Neural progenitor cell (in vitro differentiated cells): ENCODE data around the gene PIP4K2A. TPM values are rescaled to one million over a fixed set of nuclear protein-coding genes. Genes with fewer than 3 reads are reported as not detected.

Experiments
- DNase-seq: peaks from one replicate; pipeline ENCODE4 v3.0.0-alpha.2; 2016; ENCODE audit warnings: low spot score
- H2AFZ ChIP-seq: fragments of 200-600 bp; sonication (generic); replicated peaks from 2 replicates; pipeline ENCODE4 v1.6.1; 2016; ENCODE audit warnings: antibody characterized with exemption
- H3F3A ChIP-seq: fragments of 200-600 bp; sonication (generic); 2 replicates; pipeline ENCODE4 v1.6.1; 2016; ENCODE audit warnings: antibody characterized with exemption, low read depth
- H3K27ac ChIP-seq: fragments of 200-600 bp; sonication (generic); 2 replicates; pipeline ENCODE4 v1.5.1; 2016; ENCODE audit warnings: mild to moderate bottlenecking
- H3K27me3 ChIP-seq: fragments of 200-600 bp; sonication (generic); 2 replicates; pipeline ENCODE4 v1.6.1; 2016; ENCODE audit warnings: mild to moderate bottlenecking, moderate library complexity
- H3K36me3 ChIP-seq: fragments of 200-600 bp; sonication (generic); 2 replicates; pipeline ENCODE4 v1.5.1; 2016
- H3K4me1 ChIP-seq: fragments of 200-600 bp; sonication (generic); 2 replicates; pipeline ENCODE4 v1.6.1; 2016; ENCODE audit warnings: mixed run types
- H3K4me2 ChIP-seq: fragments of 200-600 bp; sonication (generic); 2 replicates; pipeline ENCODE4 v1.6.1; 2016
- H3K4me3 ChIP-seq: fragments of 200-600 bp; sonication (generic); 2 replicates; pipeline ENCODE4 v1.5.1; 2016
- H3K79me2 ChIP-seq: fragments of 200-600 bp; sonication (generic); 2 replicates; pipeline ENCODE4 v1.6.1; 2016; ENCODE audit warnings: low read depth
- H3K9ac ChIP-seq: fragments of 200-600 bp; sonication (generic); 2 replicates; pipeline ENCODE4 v1.6.1; 2016
- H3K9me3 ChIP-seq: fragments of 200-600 bp; sonication (generic); 2 replicates; pipeline ENCODE4 v1.5.1; 2016; ENCODE audit warnings: low read depth
- H4K20me1 ChIP-seq: fragments of 200-600 bp; sonication (generic); 2 replicates; pipeline ENCODE4 v1.6.1; 2016; ENCODE audit warnings: low read depth
- H3K27ac Mint-ChIP-seq: 3 replicates; pipeline ENCODE4 v1.8.0; 2021; ENCODE audit warnings: mixed read lengths
- H3K27me3 Mint-ChIP-seq: 2 replicates; pipeline ENCODE4 v1.8.0; 2022; ENCODE audit warnings: low read depth, mild to moderate bottlenecking, inconsistent platforms, moderate library complexity, mixed read lengths; ENCODE audit not compliant: insufficient read depth
- H3K36me3 Mint-ChIP-seq: 3 replicates; pipeline ENCODE4 v1.8.0; 2021; ENCODE audit warnings: mixed read lengths
- H3K4me1 Mint-ChIP-seq: 3 replicates; pipeline ENCODE4 v1.8.0; 2021; ENCODE audit warnings: mixed read lengths
- H3K4me3 Mint-ChIP-seq: 3 replicates; pipeline ENCODE4 v1.8.0; 2021; ENCODE audit warnings: mild to moderate bottlenecking, moderate library complexity, mixed read lengths
- H3K9me3 Mint-ChIP-seq: 3 replicates; pipeline ENCODE4 v1.8.0; 2020; ENCODE audit warnings: mixed read lengths
- EZH2 ChIP-seq: fragments of 200-600 bp; sonication (generic); IDR thresholded peaks from 2 replicates; pipeline ENCODE4 v1.6.1; 2017; ENCODE audit warnings: antibody characterized with exemption, mild to moderate bottlenecking, moderate library complexity
- EZH2phosphoT487 ChIP-seq: fragments of 200-600 bp; sonication (generic); IDR thresholded peaks from 2 replicates; pipeline ENCODE4 v1.6.1; 2017; ENCODE audit warnings: antibody characterized with exemption
- total RNA-seq: library from RNA; depleted of rRNA; stranded (reverse); fragments of >200 nt; gene quantifications from 2 replicates; pipeline ENCODE4 v1.2.3, GENCODE V29; 2015; ENCODE audit warnings: low replicate concordance
- TF ChIP-seq, protein P1 (sequence below): fragments of 200-600 bp; sonication (generic); IDR thresholded peaks from 2 replicates; pipeline ENCODE4 v1.5.1; 2017; ENCODE audit warnings: antibody characterized with exemption, mild to moderate bottlenecking

Gene PIP4K2A
- total RNA-seq, 1 donor from 2014 or later = 37.6 TPM

DNA sequence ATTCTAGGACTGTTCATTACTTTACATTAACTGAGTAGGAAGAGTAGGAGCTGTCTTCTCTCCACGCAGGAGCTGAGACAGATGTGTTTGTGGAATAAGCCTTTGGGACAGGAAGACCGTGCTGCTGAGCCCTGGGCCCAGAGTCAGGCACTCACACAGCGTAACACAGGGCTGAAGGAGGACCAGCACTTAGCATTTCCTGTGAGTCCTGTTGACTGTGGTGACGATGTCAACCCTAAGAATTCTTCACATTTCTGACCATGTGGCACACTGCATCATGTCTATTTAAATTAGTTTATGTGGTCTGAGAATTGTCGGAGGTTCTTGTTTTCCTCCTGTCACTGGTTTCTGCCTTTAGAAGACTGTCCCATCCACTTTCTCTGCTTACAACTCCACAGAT is 117.2 kb downstream of the PIP4K2A start:
- peak overlapping the region; percentile 34 for H3K27ac Mint-ChIP-seq
- H3K79me2 ChIP-seq = no peaks in the 10 kb centered on the region
- H3K4me3 ChIP-seq = no peak overlapping the region
- H3K4me2 ChIP-seq = no peak overlapping the region
- no peaks in the 10 kb centered on the region for H4K20me1 ChIP-seq
- no peaks in the 10 kb centered on the region for H3K27me3 ChIP-seq
- peaks cover 3% of the 10 kb centered on the region for H3K36me3 Mint-ChIP-seq
- no peak overlapping the region for H3K9ac ChIP-seq
- peaks cover 18% of the 10 kb centered on the region for H3K4me1 ChIP-seq
- no peaks in the 10 kb centered on the region for H3K9me3 Mint-ChIP-seq
- no peak for TF ChIP-seq EZH2phosphoT487
- TF ChIP-seq, protein P1, sequence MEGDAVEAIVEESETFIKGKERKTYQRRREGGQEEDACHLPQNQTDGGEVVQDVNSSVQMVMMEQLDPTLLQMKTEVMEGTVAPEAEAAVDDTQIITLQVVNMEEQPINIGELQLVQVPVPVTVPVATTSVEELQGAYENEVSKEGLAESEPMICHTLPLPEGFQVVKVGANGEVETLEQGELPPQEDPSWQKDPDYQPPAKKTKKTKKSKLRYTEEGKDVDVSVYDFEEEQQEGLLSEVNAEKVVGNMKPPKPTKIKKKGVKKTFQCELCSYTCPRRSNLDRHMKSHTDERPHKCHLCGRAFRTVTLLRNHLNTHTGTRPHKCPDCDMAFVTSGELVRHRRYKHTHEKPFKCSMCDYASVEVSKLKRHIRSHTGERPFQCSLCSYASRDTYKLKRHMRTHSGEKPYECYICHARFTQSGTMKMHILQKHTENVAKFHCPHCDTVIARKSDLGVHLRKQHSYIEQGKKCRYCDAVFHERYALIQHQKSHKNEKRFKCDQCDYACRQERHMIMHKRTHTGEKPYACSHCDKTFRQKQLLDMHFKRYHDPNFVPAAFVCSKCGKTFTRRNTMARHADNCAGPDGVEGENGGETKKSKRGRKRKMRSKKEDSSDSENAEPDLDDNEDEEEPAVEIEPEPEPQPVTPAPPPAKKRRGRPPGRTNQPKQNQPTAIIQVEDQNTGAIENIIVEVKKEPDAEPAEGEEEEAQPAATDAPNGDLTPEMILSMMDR = no peak
- H3K36me3 ChIP-seq = no peaks in the 10 kb centered on the region
- no peak overlapping the region for H3K4me3 Mint-ChIP-seq
- DNase-seq = no peak
- H2AFZ ChIP-seq = no peak overlapping the region
- no peaks in the 10 kb centered on the region for H3K9me3 ChIP-seq
- no peaks in the 10 kb centered on the region for H3K27me3 Mint-ChIP-seq
- H3F3A ChIP-seq = no peaks in the 10 kb centered on the region
- H3K4me1 Mint-ChIP-seq = peaks cover 41% of the 10 kb centered on the region
- no peak overlapping the region for H3K27ac ChIP-seq

GRCh38 chr10:22593636-22594198 is 120.7 kb downstream of the PIP4K2A start:
- Histone ChIP-seq H2AFZ (no peak overlapping the region), H4K20me1 (no peaks in the 10 kb centered on the region), H3K27me3 (no peaks in the 10 kb centered on the region), H3K79me2 (no peaks in the 10 kb centered on the region), H3K36me3 (no peaks in the 10 kb centered on the region), H3F3A (no peaks in the 10 kb centered on the region), H3K27ac (no peak overlapping the region), H3K9me3 (no peaks in the 10 kb centered on the region), H3K4me2 (no peak overlapping the region), H3K4me1 (peaks cover 20% of the 10 kb centered on the region), H3K9ac (no peak overlapping the region), H3K4me3 (no peak overlapping the region)
- no peak for TF ChIP-seq EZH2
- no peak for TF ChIP-seq EZH2phosphoT487
- TF ChIP-seq, protein P1 = no peak
- Mint-ChIP-seq H3K36me3 (peaks cover 3% of the 10 kb centered on the region), H3K4me3 (no peak overlapping the region), H3K27me3 (no peaks in the 10 kb centered on the region), H3K4me1 (peaks cover 15% of the 10 kb centered on the region), H3K27ac (no peak overlapping the region), H3K9me3 (no peaks in the 10 kb centered on the region)
- DNase-seq = no peak

DNA sequence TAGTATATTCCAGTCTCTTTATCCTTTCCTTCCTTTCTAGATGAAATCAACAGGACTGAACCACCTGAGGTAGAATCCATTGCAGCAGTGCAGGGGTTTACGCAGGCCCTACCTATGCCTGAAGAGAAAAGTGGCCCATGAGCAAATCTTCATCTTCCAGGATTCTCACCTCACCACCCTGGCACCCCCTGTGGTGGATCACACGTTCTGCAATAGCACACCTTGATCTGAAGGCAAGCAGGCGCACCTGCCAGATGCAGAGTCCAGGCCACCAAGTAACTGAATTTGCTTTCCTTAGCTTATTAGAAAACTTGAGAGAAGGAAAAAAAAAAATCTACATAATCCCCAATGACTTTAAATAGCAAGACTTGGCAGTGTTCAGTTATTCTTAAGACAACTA is 121.4 kb downstream of the PIP4K2A start:
- Histone ChIP-seq H2AFZ (no peak overlapping the region), H3F3A (no peaks in the 10 kb centered on the region), H3K79me2 (no peaks in the 10 kb centered on the region), H3K4me1 (peaks cover 13% of the 10 kb centered on the region), H3K36me3 (no peaks in the 10 kb centered on the region), H3K27me3 (no peaks in the 10 kb centered on the region), H3K4me2 (no peak overlapping the region), H3K4me3 (no peak overlapping the region), H4K20me1 (no peaks in the 10 kb centered on the region), H3K9ac (no peak overlapping the region), H3K9me3 (no peaks in the 10 kb centered on the region), H3K27ac (no peak overlapping the region)
- Mint-ChIP-seq H3K4me3 (no peak overlapping the region), H3K27ac (no peak overlapping the region), H3K9me3 (no peaks in the 10 kb centered on the region), H3K27me3 (no peaks in the 10 kb centered on the region), H3K36me3 (peaks cover 5% of the 10 kb centered on the region), H3K4me1 (peaks cover 11% of the 10 kb centered on the region)
- TF ChIP-seq EZH2 = no peak
- no peak for DNase-seq

- no peaks in the 10 kb centered on the region for H4K20me1 ChIP-seq
- H2AFZ ChIP-seq = no peak overlapping the region
- H3K4me1 Mint-ChIP-seq = peaks cover 9% of the 10 kb centered on the region
- H3K9ac ChIP-seq = no peak overlapping the region
- no peak overlapping the region for H3K4me3 Mint-ChIP-seq
- no peaks in the 10 kb centered on the region for H3K9me3 ChIP-seq
- DNase-seq = peak; percentile 50
- H3K27ac Mint-ChIP-seq = no peak overlapping the region
- peaks cover 5% of the 10 kb centered on the region for H3K4me1 ChIP-seq
- H3K4me2 ChIP-seq = no peak overlapping the region
- no peaks in the 10 kb centered on the region for H3K36me3 ChIP-seq
- peaks cover 2% of the 10 kb centered on the region for H3F3A ChIP-seq
- no peak overlapping the region for H3K27ac ChIP-seq
- H3K79me2 ChIP-seq = no peaks in the 10 kb centered on the region
- H3K36me3 Mint-ChIP-seq = peaks cover 9% of the 10 kb centered on the region
- peaks cover 2% of the 10 kb centered on the region for H3K27me3 Mint-ChIP-seq
- TF ChIP-seq, protein P1 = no peak
- TF ChIP-seq EZH2 (no peak), EZH2phosphoT487 (no peak)
- no peaks in the 10 kb centered on the region for H3K9me3 Mint-ChIP-seq
- no peaks in the 10 kb centered on the region for H3K27me3 ChIP-seq
- no peak overlapping the region for H3K4me3 ChIP-seq
Measured at GRCh38 chr10:22589851-22590514, 124.4 kb downstream of the PIP4K2A start.
